Upper lobe of left lung (tissue), 6 donors: ENCODE results near the gene ILRUN. TPM values are rescaled to one million over a fixed set of nuclear protein-coding genes. Genes with fewer than 3 reads are reported as not detected.
"Not testable (repeated sequence)": the region's sequence is repeated elsewhere in the genome, so short reads cannot be mapped to it uniquely, and the experiment has no call there.

Experiments used
- ATAC-seq, 2 donors: fragments of 200-7000 bp; cut with Tn5 transposase; one replicate each; pipeline ENCODE4 v1.9.1; 2022; ENCODE audit warnings: mild to moderate bottlenecking in 2 of 2, moderate library complexity in 2 of 2; ENCODE audit not compliant: low FRiP score in 2 of 2
- DNase-seq, 2 donors: peaks; one replicate each; pipeline ENCODE4 v3.0.0-alpha.2; 2019 to 2020
- H3K27ac ChIP-seq, 4 donors: fragments of 200-600 bp; sonication (generic); one replicate each; pipeline ENCODE4 v1.5.1; 2016 to 2019
- H3K27me3 ChIP-seq, 4 donors: fragments of 200-600 bp; sonication (generic); one replicate each; pipeline ENCODE4 v1.5.1; 2017 to 2019
- H3K36me3 ChIP-seq, 4 donors: fragments of 200-600 bp; sonication (generic); one replicate each; pipeline ENCODE4 v1.5.1; 2016 to 2019
- H3K4me1 ChIP-seq, 4 donors: fragments of 200-600 bp; sonication (generic); one replicate each; pipeline ENCODE4 v1.5.1; 2018 to 2019
- H3K4me3 ChIP-seq, 4 donors: fragments of 200-600 bp; sonication (generic); one replicate each; pipeline ENCODE4 v1.5.1; 2017 to 2019; ENCODE audit warnings: mild to moderate bottlenecking in 2 of 4, moderate library complexity in 1 of 4
- H3K9me3 ChIP-seq, 4 donors: fragments of 200-600 bp; sonication (generic); one replicate each; pipeline ENCODE4 v1.5.1; 2018 to 2019
- CTCF ChIP-seq, 6 experiments: fragments of 450-650 bp in 4 of 6; fragments of 200-600 bp in 2 of 6; sonication (generic) in 2 of 6; IDR thresholded peaks; one replicate each; pipeline ENCODE4 v1.5.1; 2016 to 2019; ENCODE audit warnings: antibody characterized with exemption in 6 of 6
- EP300 ChIP-seq, 4 donors: sonication (generic); formaldehyde crosslinking; IDR thresholded peaks; one replicate each; pipeline ENCODE4 v1.5.1; 2017; ENCODE audit warnings: antibody characterized with exemption in 4 of 4, control low read depth in 2 of 4
- POLR2A ChIP-seq, 4 donors: fragments of 450-650 bp; IDR thresholded peaks; one replicate each; pipeline ENCODE4 v1.5.1; 2016 to 2017; ENCODE audit warnings: antibody characterized with exemption in 4 of 4, mild to moderate bottlenecking in 2 of 4
- POLR2AphosphoS5 ChIP-seq, 2 donors: sonication (generic); formaldehyde crosslinking; IDR thresholded peaks; one replicate each; pipeline ENCODE4 v1.5.1; 2017; ENCODE audit warnings: antibody characterized with exemption in 2 of 2
- WGBS, 2 donors: methylation state at CpG; one replicate each; pipeline ENCODE4 v1.1.5; 2017 to 2018; 5-methylcytosine and 5-hydroxymethylcytosine counted together
- total RNA-seq, 6 donors: library from RNA; depleted of rRNA in 4 of 6; stranded (reverse); fragments of >200 nt in 4 of 6; gene quantifications; one replicate each; pipeline versions ENCODE4 v1.1.0 to v1.2.1, GENCODE V29; 2016 to 2021
- donor health status: DM: no; HTN: no; CAD: no; lungs with moderate emphysema.
- donor health status: DM: no; HTN: yes; CAD: no; lungs with severe emphysema.

The ILRUN gene
- total RNA-seq, 6 donors from 2014 or later, result 50.3 to 111 (median 93.6) TPM

- H3K27ac ChIP-seq, result no peak overlapping the region
- no peaks in the 10 kb centered on the region for H3K27me3 ChIP-seq
- no peaks in the 10 kb centered on the region for H3K36me3 ChIP-seq
- TF ChIP-seq EP300 (IDR thresholded peaks at IDR 0.05) (no peak), POLR2A (IDR thresholded peaks at IDR 0.05) (no peak), CTCF (IDR thresholded peaks at IDR 0.05) (no peak), POLR2AphosphoS5 (IDR thresholded peaks at IDR 0.05) (no peak)
- ATAC-seq, result no peak
- H3K9me3 ChIP-seq, result no peaks in the 10 kb centered on the region
- no peak for DNase-seq
- WGBS, 2 donors, result 56 to 57% methylated on average over 2 of the region's 2 CpGs
- peaks cover 0 to 4% (median 0%) of the 10 kb centered on the region in 4 donors for H3K4me1 ChIP-seq
- H3K4me3 ChIP-seq, result no peak overlapping the region
Measured at GRCh38 chr6:34723203-34723602, 26.6 kb upstream of the ILRUN start.

DNA sequence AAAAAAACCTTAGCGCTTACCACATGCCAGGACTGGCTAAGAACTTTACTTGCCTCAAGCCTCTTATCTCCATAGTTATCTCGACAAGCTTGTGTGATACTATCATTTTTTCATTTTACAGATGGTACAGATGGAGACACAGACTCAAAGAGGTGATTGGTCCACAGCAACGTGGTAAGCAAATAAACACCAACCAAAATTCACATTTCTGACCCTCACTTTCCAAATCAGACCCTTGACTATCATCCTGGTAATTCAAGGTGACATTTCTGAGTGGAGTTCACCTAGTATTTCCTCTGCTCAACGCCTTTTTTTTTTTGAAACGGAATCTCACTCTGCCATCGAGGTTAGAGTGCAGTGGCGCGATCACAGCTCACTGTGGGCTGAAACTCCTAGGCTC, 25.9 kb upstream of the ILRUN start:
- Histone ChIP-seq H3K9me3 (no peaks in the 10 kb centered on the region), H3K27ac (no peak overlapping the region), H3K4me3 (no peak overlapping the region), H3K27me3 (no peaks in the 10 kb centered on the region), H3K4me1 (peaks cover 0 to 4% (median 0%) of the 10 kb centered on the region in 4 donors), H3K36me3 (no peaks in the 10 kb centered on the region)
- no peak for DNase-seq
- no peak for ATAC-seq
- no peak for TF ChIP-seq EP300 (IDR thresholded peaks at IDR 0.05)
- no peak for TF ChIP-seq POLR2AphosphoS5 (IDR thresholded peaks at IDR 0.05)
- WGBS, 2 donors, result 75 to 80% methylated on average over 8 of the region's 8 CpGs

DNA sequence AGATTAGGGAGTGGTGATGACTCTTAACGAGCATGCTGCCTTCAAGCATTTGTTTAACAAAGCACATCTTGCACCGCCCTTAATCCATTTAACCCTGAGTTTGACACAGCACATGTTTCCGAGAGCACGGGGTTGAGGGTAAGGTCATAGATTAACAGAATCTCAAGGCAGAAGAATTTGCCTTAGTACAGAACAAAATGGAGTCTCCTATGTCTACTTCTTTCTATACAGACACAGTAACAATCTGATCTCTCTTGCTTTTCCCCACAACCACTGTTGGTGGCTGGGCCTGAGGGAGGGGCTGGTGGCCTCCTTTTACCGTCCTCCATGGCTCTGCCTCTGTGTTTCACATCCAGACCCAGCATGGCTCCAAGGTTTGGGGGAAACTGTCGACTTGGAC, 23.6 kb upstream of the ILRUN start:
- not testable (repeated sequence) for H3K9me3 ChIP-seq, H3K27me3 ChIP-seq, H3K36me3 ChIP-seq, H3K4me3 ChIP-seq, ATAC-seq, H3K4me1 ChIP-seq, DNase-seq
- peak overlapping the region in 1 of 4 donors; percentile 67 for H3K27ac ChIP-seq
- WGBS, 2 donors, result 52 to 54% methylated on average over 6 of the region's 6 CpGs

DNA sequence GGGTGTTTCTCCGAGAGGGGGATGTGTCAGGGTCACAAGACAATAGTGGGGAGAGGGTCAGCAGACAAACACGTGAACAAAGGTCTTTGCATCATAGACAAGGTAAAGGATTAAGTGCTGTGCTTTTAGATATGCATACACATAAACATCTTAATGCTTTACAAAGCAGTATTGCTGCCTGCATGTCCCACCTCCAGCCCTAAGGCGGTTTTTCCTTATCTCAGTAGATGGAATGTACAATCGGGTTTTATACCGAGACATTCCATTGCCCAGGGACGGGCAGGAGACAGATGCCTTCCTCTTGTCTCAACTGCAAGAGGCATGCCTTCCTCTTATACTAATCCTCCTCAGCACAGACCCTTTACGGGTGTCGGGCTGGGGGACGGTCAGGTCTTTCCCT, 23.1 kb upstream of the ILRUN start:
- not testable (repeated sequence) for H3K27me3 ChIP-seq, ATAC-seq, H3K4me3 ChIP-seq, DNase-seq, H3K4me1 ChIP-seq, H3K36me3 ChIP-seq, H3K9me3 ChIP-seq
- 42 to 56% methylated on average over 4 to 9 of the region's 9 CpGs for WGBS, 2 donors
- peak overlapping the region in 2 of 4 donors; percentile 48 to 56 for H3K27ac ChIP-seq
- peak in 1 of 4 donors; percentile 18 for TF ChIP-seq POLR2A (IDR thresholded peaks at IDR 0.05)

DNA sequence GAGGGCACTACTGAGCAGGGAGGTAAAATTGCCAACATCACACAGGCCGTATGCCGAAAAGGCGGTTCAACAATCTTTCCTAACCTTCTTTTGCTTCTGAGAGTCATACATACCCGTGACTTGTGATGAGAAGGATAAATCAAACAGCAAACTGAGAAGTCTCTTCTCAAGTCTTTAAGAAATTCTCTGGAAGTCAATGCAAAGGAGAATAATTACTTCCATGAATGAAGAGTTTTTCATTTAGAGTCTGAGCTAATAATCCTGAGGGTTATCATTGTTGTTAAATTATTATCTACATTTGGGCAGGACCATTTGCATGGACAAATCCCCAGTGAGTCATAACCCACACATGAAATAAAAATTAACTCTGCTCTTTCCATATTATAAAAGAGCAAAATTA, 22.4 kb upstream of the ILRUN start:
- peak overlapping the region in 2 of 4 donors; percentile 28 to 48 for H3K27ac ChIP-seq

DNA sequence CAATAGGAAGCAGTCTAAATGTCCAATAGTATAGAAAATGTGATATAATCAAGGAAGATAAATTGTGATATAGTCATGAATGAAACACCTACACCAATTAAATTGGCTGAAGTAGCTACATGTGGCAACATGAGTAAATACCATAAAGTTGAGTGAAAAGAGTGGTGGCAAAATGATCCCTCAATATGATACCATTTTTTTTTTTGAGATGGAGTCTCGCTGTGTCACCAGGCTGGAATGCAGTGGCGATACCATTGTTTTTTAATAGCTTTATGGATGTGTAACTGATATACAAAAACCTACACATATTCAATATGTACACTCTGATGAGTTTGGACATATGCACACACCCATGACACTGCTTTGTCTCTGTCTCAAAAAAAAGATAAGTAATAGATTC, 20.9 kb upstream of the ILRUN start:
- TF ChIP-seq EP300 (IDR thresholded peaks at IDR 0.05) (no peak), CTCF (IDR thresholded peaks at IDR 0.05) (no peak), POLR2A (IDR thresholded peaks at IDR 0.05) (no peak), POLR2AphosphoS5 (IDR thresholded peaks at IDR 0.05) (no peak)
- 94 to 96% methylated on average over 2 of the region's 2 CpGs for WGBS, 2 donors
- peaks cover 0 to 4% (median 0%) of the 10 kb centered on the region in 4 donors for H3K4me1 ChIP-seq

More for the DNA sequence above, 22.4 kb upstream of the ILRUN start:
- Histone ChIP-seq H3K36me3 (no peaks in the 10 kb centered on the region), H3K27me3 (no peaks in the 10 kb centered on the region), H3K4me1 (peaks cover 0 to 4% (median 0%) of the 10 kb centered on the region in 4 donors), H3K9me3 (no peaks in the 10 kb centered on the region), H3K4me3 (no peak overlapping the region)
- WGBS, 2 donors, result 55 to 70% methylated on average over 4 of the region's 4 CpGs
- DNase-seq (no peak), ATAC-seq (no peak)
- no peak for TF ChIP-seq POLR2AphosphoS5 (IDR thresholded peaks at IDR 0.05)
- TF ChIP-seq CTCF (IDR thresholded peaks at IDR 0.05), result no peak
- no peak for TF ChIP-seq EP300 (IDR thresholded peaks at IDR 0.05)
- no peak for TF ChIP-seq POLR2A (IDR thresholded peaks at IDR 0.05)

More for the DNA sequence above, 20.9 kb upstream of the ILRUN start:
- DNase-seq, result no peak
- Histone ChIP-seq H3K9me3 (no peaks in the 10 kb centered on the region), H3K36me3 (no peaks in the 10 kb centered on the region), H3K4me3 (no peak overlapping the region), H3K27ac (no peak overlapping the region), H3K27me3 (no peaks in the 10 kb centered on the region)
- no peak for ATAC-seq
